GM21515 (cell line): Measurements from ENCODE around the gene CATSPER4.
A peak's percentile ranks its signal among the peaks of the same experiment; 100 is the strongest.

Experiments used
- ATAC-seq: cut with Tn5 transposase; IDR thresholded peaks from one replicate; pipeline ENCODE4 v1.9.1; 2021; ENCODE audit not compliant: unreplicated experiment

Gene CATSPER4

GRCh38 chr1:26234644-26235370, 44.4 kb downstream of the CATSPER4 start:
- peak; percentile 2 for ATAC-seq

GRCh38 chr1:26237230-26237966, 47.0 kb downstream of the CATSPER4 start:
- ATAC-seq: no peak

DNA sequence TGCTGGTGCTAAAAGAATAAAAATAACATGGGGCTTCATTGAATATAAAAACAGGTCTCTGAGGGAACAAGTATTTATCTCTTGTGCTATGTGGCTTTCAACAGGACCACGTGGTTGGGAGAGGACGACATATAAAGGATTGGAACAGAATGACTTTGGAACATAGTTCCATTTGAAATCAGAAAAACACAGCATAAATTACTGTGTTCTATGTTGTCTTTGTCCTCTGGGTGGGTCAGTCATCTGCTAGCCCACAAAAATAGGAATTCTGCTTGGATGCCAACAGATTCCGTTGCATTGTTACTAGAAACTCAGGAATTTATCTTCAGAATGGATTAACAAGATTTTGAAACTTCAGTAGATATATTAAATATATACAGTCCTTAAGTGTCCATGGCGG, 49.5 kb downstream of the CATSPER4 start:
- no peak for ATAC-seq
